Dedifferentiated amniotic fluid mesenchymal stem cell (primary cell): ENCODE results near the gene MSTO1.
A peak's percentile ranks its signal among the peaks of the same experiment; 100 is the strongest.
"Not testable (repeated sequence)": the region's sequence is repeated elsewhere in the genome, so short reads cannot be mapped to it uniquely, and the experiment has no call there.

Experiments
- DNase-seq: peaks from one replicate; pipeline ENCODE4 v3.0.0-alpha.2; 2016; ENCODE audit errors: extremely low spot score

The MSTO1 gene

GRCh38 chr1:155609515-155610256, at the start of gene MSTO1:
MSTO1 (plus strand) TSS chr1:155610218; CDS start chr1:155610249, 31 bp downstream.
- DNase-seq: peak; percentile 98

GRCh38 chr1:155561779-155562580, 48.0 kb upstream of the MSTO1 start:
- peak; percentile 16 for DNase-seq

DNA sequence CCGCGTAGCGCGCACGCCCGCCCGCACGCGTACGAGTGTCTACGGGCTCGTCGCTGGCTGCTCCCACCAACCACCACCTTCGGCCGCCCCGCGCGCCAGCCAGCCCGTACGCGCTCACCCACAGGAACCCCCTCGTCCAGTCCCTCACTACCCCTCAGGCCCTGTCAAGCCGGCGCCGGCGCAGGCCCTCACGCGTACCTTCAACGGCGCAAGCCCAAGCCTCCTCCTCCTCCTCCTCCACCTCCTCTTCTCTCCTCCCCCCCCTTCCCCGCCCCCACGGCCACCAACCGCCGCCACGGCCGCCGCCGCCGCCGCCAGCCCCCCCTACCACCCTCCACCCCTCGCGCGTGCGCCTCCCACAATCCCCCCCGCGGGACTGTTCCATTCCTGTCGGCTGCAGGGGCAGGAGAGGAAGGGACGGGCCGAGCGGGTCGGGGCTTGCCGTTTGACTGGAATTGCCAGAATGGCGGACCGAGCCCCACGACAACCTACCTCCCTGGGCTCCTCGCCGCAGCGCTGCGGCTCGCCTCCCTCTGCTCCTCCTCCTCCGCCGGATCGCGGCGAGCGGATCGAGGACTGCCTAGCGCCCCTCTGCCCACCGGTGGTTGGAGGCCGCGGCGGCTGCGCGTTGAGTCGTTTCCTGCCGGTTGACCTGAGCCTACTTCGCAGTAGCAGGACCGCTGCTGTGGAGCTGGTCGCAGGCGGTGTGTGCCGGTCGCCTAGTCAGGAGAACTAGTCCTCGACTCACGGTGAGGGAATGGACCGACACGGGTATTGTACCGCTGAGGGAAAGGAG, 47.2 kb upstream of the MSTO1 start, which contains the start of gene ASH1L:
TSS of gene ASH1L (minus strand) at position 223 of the 796 bp plus-strand sequence. CDS start 41,284 bp downstream, outside the sequence.
- DNase-seq: peak; percentile 86

GRCh38 chr1:155563377-155564022, 46.5 kb upstream of the MSTO1 start:
- DNase-seq: not testable (repeated sequence)

DNA sequence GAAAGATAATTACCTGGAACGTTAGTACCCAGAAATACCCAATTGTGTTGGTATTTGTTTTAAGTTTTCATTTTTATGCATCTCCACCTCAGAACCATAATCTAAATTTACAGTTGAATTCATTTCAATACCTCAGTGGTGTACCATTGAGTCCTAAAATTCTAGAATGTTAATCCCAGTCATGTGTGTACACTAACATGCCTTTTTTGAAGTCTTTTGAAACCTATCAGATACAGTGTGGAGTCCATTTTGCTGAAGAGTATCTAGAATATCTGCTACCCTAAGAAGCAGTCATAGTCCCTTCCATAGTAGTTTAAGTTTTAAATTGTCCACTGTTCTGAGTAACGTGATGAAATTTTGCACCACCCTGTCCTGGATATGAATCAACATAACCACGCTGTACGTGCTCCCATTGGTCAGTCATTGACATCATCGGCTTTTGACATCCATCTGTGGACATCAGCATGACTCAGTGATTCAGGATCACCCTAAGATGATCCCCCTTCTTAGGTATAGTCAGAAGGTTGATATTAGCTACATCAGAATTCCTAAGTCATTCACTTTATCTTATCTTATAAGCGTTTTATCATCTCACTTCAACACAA, 39.9 kb upstream of the MSTO1 start:
- DNase-seq: no peak

- no peak for DNase-seq
Observed at GRCh38 chr1:155570593-155570990, 39.4 kb upstream of the MSTO1 start.

DNA sequence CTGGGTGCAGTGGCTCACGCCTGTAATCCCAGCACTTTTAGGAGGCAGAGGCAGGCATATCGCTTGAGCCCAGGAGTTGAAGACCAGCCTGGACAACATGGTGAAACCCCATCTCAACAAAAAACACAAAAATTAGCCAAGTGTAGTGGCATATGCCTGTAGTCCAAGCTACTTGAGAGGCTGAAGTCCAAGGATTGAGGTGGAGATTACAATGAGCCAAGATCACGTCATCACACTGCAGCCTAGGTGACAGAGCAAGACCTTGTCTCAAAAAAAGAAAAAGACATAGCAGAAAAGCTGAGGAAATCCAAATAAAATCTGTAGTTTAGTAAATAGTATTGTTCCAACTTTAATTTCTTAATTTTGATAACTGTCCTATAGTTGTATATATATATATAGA, 35.9 kb upstream of the MSTO1 start:
- DNase-seq: no peak

- DNase-seq: not testable (repeated sequence)
Observed at GRCh38 chr1:155575608-155576007, 34.4 kb upstream of the MSTO1 start.

DNA sequence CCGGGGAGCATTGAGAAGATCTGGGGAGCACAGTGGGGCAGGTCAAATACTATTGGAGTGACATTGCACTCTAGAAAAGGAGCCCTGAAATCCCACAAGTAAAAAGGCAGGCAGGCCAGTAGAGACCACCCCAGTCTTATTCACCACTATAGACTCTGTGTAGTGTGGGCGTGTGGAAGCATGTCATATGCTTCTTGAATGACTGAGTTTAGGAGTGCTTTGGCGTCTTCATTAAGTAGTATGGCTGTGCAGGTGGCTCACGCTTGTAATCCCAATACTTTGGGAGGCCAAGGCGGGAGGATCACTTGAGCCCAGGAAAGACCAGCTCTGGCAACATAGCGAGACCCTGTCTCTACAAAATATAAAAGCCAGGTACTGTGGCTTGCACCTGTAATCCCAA, 26.2 kb upstream of the MSTO1 start:
- not testable (repeated sequence) for DNase-seq

- DNase-seq: not testable (repeated sequence)
Observed at GRCh38 chr1:155589282-155589681, 20.7 kb upstream of the MSTO1 start.

DNA sequence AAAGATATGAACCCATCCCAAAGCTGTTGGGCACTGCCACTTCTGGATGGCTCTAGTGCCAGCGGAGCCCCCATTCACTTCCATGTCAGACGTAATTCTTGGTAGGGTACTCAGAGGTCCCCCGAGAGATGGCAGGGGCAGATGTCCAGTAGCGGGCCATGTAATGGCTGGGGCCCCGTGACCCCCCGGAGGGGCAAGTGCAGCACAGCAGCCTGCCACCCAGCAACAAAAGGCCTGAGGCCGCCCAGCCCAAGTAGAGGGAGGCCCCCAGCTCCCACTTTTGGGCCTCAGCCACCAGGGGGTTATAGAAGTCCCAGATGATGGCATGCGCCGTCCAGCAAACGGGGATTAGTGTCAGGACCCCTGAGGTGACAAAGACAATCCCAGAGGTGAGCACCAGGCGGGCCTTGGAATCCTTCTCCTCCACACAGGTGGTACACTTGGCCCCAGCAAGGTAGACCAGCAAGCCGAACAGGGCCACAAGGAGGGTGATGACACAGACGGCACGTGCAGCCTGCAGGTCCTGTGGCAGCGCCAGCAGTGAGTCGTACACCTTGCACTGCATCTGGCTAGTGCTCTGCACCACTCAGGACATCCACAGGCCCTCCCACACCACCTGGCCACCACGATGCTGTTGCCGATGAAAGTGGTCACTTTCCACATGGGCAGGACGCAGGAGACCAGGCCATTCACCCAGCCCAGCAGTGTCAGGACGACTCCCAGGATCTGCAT, 19.3 kb upstream of the MSTO1 start:
- not testable (repeated sequence) for DNase-seq

GRCh38 chr1:155591770-155592169, 18.2 kb upstream of the MSTO1 start:
- DNase-seq: peak; percentile 71

DNA sequence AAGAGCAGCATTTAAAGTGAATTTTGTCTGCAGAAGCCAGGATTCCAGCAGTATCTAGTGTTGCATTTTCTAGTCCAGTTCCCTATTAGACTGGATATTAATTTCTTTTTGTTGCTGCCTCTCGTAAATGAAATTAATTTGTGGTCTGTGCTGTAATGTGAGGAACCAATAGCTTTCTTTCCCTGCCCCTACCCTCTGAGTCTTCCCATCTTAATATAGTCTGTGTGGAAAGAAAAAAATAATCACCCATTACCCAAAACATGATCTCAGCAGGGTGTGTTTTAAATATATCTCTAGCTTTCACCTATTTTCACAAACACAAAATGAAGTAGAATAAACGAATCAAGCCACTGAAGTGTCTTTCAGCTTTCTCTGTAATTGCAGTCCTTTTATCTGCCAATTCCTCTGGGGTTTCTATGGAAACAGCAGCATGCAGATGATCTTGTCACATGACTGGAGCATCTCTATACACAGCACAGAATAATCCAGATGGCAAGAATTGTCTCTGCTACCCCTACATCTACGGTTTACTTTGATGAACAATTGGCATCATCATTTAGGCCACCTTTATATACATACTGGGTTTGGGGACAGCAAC, 14.0 kb upstream of the MSTO1 start:
- DNase-seq: not testable (repeated sequence)

DNA sequence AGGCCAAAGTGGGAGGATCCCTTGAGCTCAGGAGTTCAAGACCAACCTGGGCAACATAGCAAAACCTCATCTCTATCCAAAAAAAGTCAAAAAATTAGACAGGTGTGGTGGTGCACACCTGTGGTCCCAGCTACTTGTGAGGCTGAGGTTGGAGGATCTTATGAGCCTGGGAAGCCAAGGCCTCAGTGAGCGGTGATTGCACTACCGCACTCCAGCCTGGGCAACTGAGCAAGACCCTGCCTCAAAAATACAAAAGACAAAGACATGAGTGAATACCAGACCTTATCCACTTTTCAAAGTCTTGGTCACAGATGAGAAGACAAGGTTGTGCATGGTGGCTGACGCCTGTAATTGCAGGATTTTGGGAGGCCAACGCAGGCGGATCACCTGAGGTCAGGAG, 13.2 kb upstream of the MSTO1 start:
- no peak for DNase-seq

DNA sequence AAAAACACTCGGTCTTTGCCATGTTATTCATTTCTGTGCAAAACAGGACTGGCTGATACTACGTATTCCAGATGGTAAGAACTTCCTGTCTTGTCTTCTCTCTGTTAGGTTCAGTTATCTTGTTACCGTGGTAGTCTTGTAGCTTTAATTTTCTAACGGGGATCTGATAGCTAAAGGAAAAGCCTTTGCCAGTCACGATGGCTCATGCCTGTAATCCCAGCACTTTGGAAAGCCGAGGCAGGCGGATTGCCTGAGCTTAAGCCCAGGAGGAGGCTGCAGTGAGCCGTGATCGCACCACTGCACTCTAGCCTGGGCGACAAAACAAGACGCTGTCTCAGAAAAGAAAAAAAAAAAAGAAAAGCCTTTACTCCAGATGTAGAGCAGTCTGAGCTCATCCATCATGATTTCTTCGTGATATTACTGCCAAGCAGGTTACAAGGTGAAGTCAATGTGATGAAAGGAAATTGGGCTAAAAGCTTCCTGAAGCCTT, 11.1 kb upstream of the MSTO1 start:
- peak; percentile 16 for DNase-seq

DNA sequence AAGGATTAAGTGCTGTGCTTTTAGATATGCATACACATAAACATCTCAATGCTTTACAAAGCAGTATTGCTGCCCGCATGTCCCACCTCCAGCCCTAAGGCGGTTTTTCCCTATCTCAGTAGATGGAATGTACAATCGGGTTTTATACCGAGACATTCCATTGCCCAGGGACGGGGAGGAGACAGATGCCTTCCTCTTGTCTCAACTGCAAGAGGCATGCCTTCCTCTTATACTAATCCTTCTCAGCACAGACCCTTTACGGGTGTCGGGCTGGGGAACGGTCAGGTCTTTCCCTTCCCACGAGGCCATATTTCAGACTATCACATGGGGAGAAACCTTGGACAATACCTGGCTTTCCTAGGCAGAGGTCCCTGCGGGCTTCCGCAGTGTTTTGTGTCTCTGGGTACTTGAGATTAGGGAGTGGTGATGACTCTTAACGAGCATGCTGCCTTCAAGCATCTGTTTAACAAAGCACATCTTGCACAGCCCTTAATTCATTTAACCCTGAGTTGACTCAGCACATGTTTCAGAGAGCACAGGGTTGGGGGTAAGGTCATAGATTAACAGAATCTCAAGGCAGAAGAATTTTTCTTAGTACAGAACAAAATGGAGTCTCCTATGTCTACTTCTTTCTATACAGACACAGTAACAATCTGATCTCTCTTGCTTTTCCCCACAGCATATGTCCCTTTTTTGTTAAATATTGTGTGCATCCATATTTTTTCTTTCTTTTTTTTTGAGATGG, 10.0 kb upstream of the MSTO1 start:
- DNase-seq: not testable (repeated sequence)

DNA sequence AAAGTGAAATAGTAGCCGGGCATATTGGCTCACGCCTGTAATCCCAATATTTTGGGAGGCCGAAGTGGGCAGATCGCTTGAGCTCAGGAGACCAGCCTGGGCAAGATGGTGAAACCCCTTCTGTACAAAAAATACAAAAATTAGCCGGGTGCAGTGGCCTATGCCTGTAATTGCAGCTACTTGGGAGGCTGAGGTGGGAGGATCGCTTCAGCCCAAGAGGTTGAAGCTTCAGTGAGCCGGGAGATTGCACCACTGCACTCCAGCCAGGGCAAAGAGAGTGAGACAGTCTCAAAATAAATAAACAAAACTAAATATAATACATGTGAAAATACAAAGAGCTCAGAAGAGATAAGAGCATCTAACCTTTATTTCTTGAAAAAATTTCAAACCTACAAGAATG, 2.3 kb upstream of the MSTO1 start:
- DNase-seq: no peak

GRCh38 chr1:155608888-155609225, 1.2 kb upstream of the MSTO1 start:
- DNase-seq: no peak

- DNase-seq: not testable (repeated sequence)
Observed at GRCh38 chr1:155610257-155610647, 234 bp downstream of the MSTO1 start.
